SKM-1 treated with dmso at 0.1 percent for 144 hours (cell line): ENCODE results near the gene ZBTB18.
"Not testable (repeated sequence)": the region's sequence is repeated elsewhere in the genome, so short reads cannot be mapped to it uniquely, and the experiment has no call there.

Experiments
- DNase-seq: peaks from one replicate; lab custom pipeline; 2025; ENCODE audit not compliant: unreplicated experiment; lab: John Stamatoyannopoulos, UW

ZBTB18 gene

DNA sequence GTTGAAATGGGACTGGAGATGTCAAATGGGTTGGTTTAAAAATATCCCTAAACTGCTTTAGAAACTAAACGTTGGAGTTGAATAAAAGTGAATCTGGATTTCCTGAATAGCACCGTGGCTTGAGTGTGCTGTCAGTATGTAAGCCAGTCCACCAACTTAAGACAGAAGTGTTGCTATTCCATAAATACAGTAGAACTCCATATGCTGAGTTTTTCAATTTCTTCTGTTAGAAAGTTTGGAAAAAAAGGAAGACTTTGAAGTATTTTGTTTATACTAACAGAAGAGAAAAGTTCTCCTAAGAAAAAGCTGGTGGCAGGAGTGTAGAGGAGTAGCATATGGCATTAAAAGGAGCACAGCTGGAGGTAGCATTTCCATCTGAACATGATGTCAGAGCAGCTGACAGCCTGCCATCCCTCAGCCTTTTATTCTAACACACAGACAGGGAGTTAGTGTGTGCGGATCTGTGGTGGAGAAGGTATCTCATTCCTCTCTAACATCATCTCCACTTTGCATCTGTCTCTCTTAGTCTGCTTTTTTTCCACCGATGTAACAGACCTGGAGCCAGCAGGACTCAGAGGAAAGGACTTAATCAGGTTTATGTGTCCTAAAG lies at the start of gene ZBTB18:
TSS of gene ZBTB18 (plus strand) at position 449 of the 610 bp plus-strand sequence. CDS start at position 598, 149 bp downstream.
- no peak for DNase-seq

DNA sequence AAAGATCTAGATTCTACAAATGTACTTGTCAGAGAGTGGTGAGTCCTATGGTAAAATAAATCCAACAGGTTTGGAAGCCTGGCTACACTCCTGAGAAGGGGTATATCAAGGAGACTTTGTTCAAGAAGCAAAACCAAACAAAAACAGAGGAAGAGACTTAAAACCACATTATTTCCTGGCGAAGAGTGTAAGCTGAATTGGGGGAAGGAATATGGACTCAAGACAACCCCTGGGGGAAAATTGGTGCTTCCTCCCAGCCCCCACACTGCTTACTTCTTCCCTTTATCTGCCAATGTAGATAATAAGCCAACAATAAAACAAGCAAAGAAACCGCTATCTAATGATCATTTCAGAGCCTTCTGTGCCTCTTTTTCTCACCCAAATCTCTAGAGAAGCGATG lies 48.4 kb upstream of the ZBTB18 start:
- DNase-seq, result peak; percentile 23

- no peak for DNase-seq
Observed at GRCh38 chr1:244005455-244005854, 45.6 kb upstream of the ZBTB18 start.

GRCh38 chr1:244006381-244006901 lies 44.6 kb upstream of the ZBTB18 start:
- no peak for DNase-seq

GRCh38 chr1:244006961-244007360 lies 44.1 kb upstream of the ZBTB18 start:
- DNase-seq, result no peak

- no peak for DNase-seq
Observed at GRCh38 chr1:244010191-244010590, 40.9 kb upstream of the ZBTB18 start.

GRCh38 chr1:244010703-244011123 lies 40.4 kb upstream of the ZBTB18 start:
- no peak for DNase-seq

DNA sequence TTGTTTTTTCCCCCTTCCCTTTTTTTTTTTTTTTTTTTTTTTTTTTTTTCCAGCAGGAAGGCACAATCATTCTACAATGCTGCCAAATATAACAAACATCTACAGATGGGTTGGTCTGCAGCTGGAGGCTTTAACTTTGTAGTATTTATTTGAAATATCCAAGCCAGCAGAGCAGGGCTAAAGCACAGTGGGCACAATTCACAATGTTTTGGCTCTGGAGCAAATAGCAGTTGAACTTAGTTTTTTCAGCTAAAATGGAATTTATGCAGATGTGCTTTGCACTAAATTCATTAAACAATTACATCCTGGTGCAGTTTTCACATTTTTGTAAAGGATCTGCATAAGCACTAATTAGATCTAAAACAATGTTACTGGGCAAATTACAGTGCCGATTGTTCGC lies 39.8 kb upstream of the ZBTB18 start:
- DNase-seq, result no peak

- no peak for DNase-seq
Observed at GRCh38 chr1:244011786-244012185, 39.3 kb upstream of the ZBTB18 start.

- no peak for DNase-seq
Observed at GRCh38 chr1:244012202-244012601, 38.9 kb upstream of the ZBTB18 start.

DNA sequence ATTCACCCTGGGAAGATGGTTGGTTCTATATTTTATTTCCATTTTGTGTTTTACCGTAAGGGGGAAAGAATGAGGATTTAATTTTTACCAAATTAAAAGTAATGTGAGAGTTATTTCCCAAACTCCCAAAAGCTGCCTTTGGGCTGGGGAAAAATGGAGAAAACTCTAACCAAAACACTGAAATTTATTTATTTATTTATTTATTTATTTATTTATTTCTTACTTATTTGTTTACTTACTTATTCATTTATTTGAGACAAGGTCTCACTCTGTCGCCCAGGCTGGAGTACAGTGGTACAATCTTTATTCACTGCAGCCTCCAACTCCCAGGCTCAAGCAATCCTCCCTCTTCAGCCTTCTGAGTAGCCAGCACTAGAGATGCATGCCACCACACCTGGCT lies 38.0 kb upstream of the ZBTB18 start:
- DNase-seq, result no peak

DNA sequence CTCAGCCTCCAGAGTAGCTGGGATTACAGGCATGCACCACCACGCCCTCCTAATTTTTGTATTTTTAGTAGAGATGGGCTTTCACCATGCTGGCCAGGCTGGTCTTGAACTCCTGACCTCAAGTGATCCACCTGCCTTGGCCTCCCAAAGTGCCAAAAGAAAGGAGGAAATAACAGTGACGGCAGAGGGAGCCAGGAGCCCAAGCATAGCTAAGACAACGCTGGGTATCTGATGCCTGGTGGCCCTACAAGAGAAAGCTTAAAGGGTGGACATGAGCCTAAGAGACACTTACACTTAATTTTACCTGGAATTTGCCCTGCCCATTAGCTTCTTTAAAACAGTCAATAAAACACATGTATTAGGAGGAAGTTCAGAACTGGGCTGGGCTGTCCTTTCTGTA lies 36.2 kb upstream of the ZBTB18 start:
- not testable (repeated sequence) for DNase-seq

DNA sequence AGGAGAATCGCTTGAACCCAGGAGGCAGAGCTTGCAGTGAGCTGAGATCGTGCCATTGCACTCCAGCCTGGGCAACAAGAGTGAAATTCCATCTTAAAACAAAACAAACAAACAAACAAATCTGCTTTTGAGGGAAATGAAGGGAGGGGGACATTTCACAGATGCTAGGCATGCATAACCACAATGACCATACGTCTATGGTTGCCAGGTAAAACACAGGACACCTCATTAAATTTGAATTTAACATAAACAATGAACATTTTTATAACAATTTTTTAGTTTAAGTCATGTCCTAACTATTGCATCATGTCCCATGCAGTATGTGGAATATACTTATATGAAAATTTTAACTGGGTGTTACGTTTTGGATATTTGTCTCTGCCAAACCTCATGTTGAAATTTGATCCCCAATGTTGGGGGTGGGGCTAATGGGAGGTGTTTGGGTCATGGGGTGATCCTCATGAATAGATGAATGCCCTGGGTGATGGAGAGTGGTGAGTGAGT lies 31.0 kb upstream of the ZBTB18 start:
- DNase-seq, result no peak

DNA sequence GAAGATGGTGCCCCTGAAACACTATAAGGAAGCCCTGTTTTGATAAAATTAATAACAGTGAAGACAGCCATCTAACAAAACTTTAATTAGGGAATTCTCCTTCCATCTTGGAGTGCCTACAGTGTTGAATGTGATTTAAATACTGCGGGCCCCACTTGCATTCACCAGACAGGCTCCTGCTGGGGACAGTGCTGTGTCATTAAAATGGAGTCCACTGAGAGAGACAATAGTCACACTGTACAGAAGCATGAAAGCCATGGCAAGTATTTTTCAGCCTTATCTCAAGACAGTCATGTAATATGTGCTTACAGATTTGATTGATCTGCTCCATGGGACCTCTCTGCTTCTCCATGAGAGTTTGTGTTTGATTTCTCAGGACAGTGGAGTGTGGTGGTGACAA lies 29.7 kb upstream of the ZBTB18 start:
- DNase-seq, result no peak

DNA sequence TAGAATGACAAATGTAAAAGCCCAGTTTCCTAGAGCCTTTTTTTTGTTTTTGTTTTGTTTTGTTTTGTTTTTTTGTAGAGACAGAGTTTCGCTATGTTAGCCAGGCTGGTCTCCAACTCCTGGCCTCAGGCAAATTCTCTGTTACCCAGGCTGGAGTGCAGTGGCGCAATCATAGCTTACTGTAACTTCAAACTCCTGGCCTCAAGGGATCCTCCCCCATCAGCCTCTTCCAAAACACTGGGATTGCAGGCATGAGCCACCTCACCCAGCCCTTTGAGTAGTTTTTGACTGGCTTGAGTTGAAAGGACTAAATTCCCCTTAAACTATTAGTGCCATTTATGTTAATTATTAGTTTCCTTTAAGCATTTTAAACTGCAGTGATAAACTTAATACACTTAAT lies 28.8 kb upstream of the ZBTB18 start:
- DNase-seq, result no peak

DNA sequence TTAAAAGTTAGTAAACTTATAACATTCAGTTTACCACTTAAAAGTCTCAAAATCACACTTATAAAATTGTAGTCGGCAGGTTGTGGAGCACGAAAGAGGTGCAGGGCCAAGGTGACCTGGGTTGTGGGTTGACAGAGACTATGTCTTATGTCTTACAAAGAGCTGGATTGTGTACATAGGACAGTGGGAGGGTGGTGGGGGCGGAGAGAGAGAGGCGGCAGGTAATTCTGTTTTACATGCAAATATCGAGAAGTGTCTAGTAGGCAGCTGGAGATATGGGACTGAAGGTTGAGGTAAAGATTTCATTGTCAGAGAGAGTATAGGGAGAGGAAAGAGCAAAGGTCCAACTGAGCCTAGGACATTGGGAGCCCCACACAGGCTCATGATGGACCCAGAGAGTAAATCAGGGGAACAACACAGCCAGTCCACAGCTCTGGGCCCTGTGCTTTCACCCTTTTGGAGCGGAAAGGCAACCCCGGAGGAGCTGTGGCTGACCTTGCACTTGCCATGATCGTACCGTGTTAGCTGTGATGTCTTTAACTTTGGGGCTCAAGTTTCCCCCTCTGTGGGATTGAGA lies 28.1 kb upstream of the ZBTB18 start:
- no peak for DNase-seq

- no peak for DNase-seq
Observed at GRCh38 chr1:244027491-244028145, 23.5 kb upstream of the ZBTB18 start.

- no peak for DNase-seq
Observed at GRCh38 chr1:244028701-244029100, 22.4 kb upstream of the ZBTB18 start.

- no peak for DNase-seq
Observed at GRCh38 chr1:244029124-244029523, 22.0 kb upstream of the ZBTB18 start.

DNA sequence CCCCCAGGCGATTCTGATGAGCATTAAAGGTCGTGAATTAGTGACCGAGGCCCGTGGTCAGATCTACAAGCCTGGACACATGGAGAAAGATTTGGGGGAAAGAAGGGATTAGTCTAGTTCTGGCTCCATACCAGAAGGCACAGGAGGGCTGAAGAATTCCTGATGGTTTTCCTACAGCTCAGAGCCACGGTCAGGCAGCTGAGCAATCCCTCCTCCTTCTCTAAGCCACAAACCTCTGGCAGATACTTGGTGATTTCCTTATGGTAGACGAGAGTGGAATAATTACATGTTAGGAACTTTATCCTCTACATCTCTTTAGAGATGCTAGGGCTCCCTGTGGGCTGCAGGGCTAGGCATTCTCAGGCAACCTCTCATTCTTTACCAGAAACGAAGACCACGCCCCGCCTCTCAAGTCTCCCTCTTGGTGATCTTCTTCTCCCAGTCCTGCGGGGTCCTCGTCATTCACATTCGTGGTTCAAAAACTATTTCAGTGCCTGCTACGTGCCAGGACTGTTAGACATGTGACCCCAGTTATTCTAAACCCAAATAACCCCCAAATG lies 20.5 kb upstream of the ZBTB18 start:
- DNase-seq, result no peak

GRCh38 chr1:244035358-244035757 lies 15.7 kb upstream of the ZBTB18 start:
- no peak for DNase-seq

DNA sequence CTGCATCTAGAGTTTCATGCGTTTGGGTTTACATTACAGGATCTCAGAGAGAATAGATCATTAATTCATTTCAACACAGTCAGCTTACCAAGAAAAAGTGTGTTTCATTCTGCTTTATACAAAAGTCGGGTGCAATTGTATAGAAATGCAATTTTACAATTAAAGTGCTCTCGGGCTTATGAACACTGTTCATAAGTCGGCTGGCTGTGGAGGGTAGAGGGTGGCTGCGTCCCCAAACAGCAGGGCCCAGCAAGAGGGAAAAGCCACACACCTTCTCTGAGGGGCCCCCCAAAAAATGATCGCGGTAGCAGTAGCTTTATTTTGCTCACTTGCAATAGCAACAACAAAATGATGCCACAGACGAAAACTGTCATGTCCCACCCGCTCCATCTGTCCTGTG lies 13.8 kb upstream of the ZBTB18 start:
- DNase-seq, result no peak
